Activated CD4-positive, alpha-beta T cell treated with anti-CD3 and anti-CD28 coated beads, Interleukin-10, Interleukin-2, amounts not matched to agents 100 ng/mL and 50 ng/mL, durations not matched to agents 16 hours and 8 hours (primary cell): ENCODE data around the gene ZNF155.

Experiments
- DNase-seq: peaks from one replicate; pipeline ENCODE4 v3.0.0-alpha.2; 2020

ZNF155 gene

DNA sequence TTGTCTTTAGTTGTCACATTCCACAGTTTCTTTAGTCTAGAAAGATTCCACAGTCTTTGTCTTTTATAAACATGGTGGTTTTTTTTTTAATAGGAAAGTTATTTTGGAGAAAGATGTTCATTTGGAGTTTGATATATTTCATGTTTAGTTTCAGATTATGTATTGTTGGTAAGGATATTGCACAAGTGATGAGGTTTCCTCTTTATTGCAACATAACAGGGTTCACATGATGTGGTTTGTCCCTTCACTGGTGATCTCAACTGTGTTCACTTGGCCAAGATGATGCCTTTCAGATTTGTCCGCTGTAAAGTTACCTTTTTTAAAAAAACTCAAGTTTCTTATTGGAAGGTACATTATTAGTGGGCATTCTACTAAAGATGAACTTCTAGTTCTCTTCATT, 22.0 kb downstream of the ZNF155 start:
- DNase-seq = no peak

DNA sequence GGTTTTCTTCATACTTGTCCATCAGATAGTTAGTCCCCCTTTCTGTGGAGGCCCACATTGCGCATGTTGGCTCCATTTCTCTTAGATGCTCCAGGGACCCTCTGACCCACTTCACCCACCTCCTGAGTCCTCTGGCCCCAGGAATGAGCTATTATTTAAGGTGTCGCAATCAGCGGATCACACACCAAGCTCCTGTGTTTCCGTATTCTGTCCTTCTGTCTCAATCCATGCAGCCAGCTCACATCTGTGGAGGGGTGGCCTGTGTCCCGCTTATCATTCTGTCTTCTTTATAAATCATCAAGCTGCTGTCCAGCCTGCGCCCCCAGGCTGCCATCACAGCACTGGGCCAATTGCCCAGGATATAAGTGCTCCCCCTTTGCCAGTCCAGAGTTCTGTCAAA, 23.5 kb downstream of the ZNF155 start:
- DNase-seq = no peak

DNA sequence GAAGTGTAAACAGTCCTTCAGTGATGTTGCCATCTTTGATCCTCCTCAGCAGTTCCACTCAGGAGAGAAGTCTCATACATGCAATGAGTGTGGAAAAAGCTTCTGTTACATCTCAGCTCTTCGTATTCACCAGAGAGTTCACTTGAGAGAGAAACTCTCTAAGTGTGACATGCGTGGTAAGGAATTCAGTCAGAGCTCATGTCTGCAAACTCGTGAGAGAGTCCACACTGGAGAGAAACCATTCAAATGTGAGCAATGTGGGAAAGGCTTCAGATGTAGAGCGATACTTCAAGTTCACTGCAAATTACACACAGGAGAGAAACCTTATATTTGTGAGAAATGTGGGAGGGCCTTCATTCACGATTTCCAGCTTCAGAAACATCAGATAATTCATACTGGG, 26.5 kb downstream of the ZNF155 start:
- DNase-seq = no peak

- no peak for DNase-seq
Measured at GRCh38 chr19:44019498-44019897, 35.5 kb downstream of the ZNF155 start.

DNA sequence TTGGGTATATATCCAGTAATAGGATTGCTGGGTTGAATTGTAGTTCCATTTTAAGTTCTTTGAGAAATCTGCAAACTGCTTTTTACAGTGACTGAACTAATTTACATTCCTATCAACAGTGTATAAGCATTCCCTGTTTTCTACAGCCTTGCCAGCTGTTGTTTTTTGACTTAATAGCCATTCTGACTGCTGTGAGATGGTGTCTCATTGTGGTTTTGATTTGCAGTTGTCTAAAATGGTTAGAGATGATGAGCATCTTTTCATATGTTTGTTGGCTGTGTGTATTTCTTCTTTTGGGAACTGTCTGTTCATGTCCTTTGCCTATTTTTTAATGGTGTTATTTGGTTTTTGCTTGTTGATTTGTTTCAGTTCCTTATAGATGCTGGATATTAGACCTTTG, 37.2 kb downstream of the ZNF155 start:
- no peak for DNase-seq

DNA sequence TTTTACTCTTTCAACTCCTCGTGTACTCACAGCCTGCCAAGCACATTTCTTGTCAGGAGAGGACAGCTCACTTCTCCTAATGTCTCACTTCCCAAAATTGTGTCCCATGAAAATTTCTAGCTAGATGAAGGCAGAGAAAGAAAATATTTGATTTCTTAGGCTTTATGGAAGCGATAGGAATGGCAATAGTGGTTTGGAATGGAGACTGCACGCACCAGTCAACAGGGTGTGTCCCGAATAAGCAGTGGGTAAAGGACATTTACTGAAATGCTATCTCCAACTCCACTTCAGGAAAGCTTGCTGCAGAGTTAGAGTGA, 40.9 kb downstream of the ZNF155 start:
- no peak for DNase-seq

DNA sequence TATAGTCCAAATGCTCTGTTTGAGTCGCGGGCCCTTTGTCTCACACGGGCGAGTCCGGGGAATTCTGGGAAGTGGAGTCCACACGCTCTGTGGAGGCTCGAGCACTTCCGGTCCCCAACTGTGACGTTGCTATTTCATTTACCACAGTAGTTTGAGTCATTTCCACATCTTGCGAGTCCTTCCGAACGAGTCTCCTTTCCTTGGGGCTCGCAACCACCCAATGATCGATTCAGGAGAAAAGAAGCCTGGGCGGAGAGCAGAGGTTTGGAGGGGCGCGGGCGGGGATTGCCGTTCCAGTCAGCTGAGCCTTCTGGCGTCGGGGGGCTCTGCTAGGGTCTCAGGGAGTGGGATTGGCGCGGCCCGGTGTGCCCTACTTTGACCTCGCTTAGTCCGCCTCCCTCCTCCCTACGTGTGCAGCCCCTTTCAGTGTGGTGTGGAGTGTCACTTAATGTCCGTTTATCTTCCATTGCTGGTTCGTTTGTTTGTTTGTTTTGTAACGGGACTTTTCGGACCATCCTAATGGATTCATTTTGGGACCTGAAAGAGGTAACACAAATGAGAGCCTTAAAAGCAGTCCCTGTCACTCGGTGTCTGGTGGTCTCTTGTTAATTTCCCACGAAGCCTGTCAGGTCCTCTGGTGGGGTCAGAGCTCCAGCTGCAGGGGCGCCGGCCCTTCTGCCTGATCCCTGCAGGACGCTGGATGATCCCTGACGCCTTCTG, 41.4 kb downstream of the ZNF155 start, which contains the start of gene ZNF222:
ZNF222 (plus strand) TSS at position 163 of the 720 bp plus-strand sequence; CDS start at position 221, 58 bp downstream.
- peak; percentile 86 for DNase-seq

- no peak for DNase-seq
Measured at GRCh38 chr19:44026622-44027021, 42.6 kb downstream of the ZNF155 start.

- DNase-seq = no peak
Measured at GRCh38 chr19:44032001-44032610, 48.1 kb downstream of the ZNF155 start.

DNA sequence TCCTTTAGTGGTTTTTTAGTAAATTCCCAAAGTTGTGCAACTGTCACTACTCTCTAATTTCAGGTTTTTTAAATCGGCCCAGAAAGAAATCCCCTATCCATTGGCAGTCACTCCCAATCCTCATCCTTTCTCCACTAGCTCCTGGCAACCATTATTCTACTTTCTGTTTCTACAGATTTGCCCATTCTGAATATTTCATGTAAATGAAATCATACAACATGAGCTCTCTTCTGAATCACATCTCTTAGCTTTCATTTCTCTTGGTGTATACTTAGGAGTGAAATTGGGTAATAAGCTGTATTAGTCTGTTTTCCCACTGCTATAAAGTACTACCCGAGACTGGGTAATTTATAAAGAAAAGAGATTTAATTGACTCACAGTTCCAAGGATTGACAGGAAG, 58.2 kb downstream of the ZNF155 start:
- DNase-seq = no peak
